GM12878 (cell line): ENCODE measurements around the gene ZMIZ2. TPM values are rescaled to one million over a fixed set of nuclear protein-coding genes. Genes with fewer than 3 reads are reported as not detected.

Experiments used
- ASH2L ChIP-seq: fragments of 300-600, 200-600 bp; sonication (generic); IDR thresholded peaks from 2 replicates; pipeline ENCODE4 v1.6.1; 2017; ENCODE audit warnings: low read depth, mild to moderate bottlenecking, borderline replicate concordance
- BHLHE40 ChIP-seq, 2 experiments: fragments of 450-650 bp in 1 of 2; IDR thresholded peaks; 2 replicates each; pipeline ENCODE4 v1.6.1; 2011 to 2017; ENCODE audit warnings: low read depth in 2 of 2, borderline replicate concordance in 1 of 2, improper control_type of control experiment in 1 of 2, low read length in 1 of 2, mild to moderate bottlenecking in 1 of 2
- BMI1 ChIP-seq: fragments of 450-650 bp; IDR thresholded peaks from 2 replicates; pipeline ENCODE4 v1.6.1; 2016; ENCODE audit warnings: mild to moderate bottlenecking, moderate library complexity, borderline replicate concordance
- CHD2 ChIP-seq: IDR thresholded peaks from 2 replicates; pipeline ENCODE4 v1.6.1; 2011; ENCODE audit warnings: low read depth, low read length, improper control_type of control experiment, borderline replicate concordance
- CREB1 ChIP-seq: IDR thresholded peaks from 2 replicates; pipeline ENCODE4 v1.6.1; 2012; ENCODE audit warnings: low read depth, mild to moderate bottlenecking, inconsistent platforms
- CREM ChIP-seq: IDR thresholded peaks from 2 replicates; pipeline ENCODE4 v1.6.1; 2014; ENCODE audit warnings: antibody characterized with exemption, low read depth
- EED ChIP-seq: sonication (generic); IDR thresholded peaks from 2 replicates; pipeline ENCODE4 v1.6.1; 2016; ENCODE audit warnings: antibody characterized with exemption, low read depth
- GATAD2B ChIP-seq: fragments of 450-650 bp; conservative IDR thresholded peaks from 2 replicates; pipeline ENCODE4 v1.6.1; 2017; ENCODE audit warnings: low read depth, mild to moderate bottlenecking, moderate library complexity
- HDAC2 ChIP-seq: fragments of 200-600 bp; sonication (generic); IDR thresholded peaks from 2 replicates; pipeline ENCODE4 v1.6.1; 2017
- HDAC6 ChIP-seq: fragments of 200-600 bp; sonication (generic); IDR thresholded peaks from one replicate; pipeline ENCODE4 v1.8.0; 2017; ENCODE audit warnings: antibody characterized with exemption; ENCODE audit not compliant: unreplicated experiment
- LARP7 ChIP-seq: fragments of 450-650 bp; IDR thresholded peaks from 2 replicates; pipeline ENCODE4 v1.6.1; 2017; ENCODE audit warnings: mild to moderate bottlenecking
- NFIC ChIP-seq: IDR thresholded peaks from 2 replicates; pipeline ENCODE4 v1.6.1; 2012; ENCODE audit warnings: low read depth, mild to moderate bottlenecking, inconsistent platforms, low read length, moderate library complexity
- POLR2AphosphoS2 ChIP-seq: IDR thresholded peaks from 2 replicates; pipeline ENCODE4 v1.6.1; 2011; ENCODE audit warnings: low read depth, mild to moderate bottlenecking, low read length, improper control_type of control experiment, moderate library complexity
- RB1 ChIP-seq: fragments of 450-650 bp; formaldehyde crosslinking; IDR thresholded peaks from 2 replicates; pipeline ENCODE4 v1.6.1; 2017; ENCODE audit warnings: mild to moderate bottlenecking, borderline replicate concordance
- STAT1 ChIP-seq: fragments of 450-650 bp; conservative IDR thresholded peaks from 2 replicates; pipeline ENCODE4 v1.6.1; 2014; ENCODE audit warnings: antibody characterized with exemption, mild to moderate bottlenecking
- TCF3 ChIP-seq: IDR thresholded peaks from 2 replicates; pipeline ENCODE4 v1.6.1; 2012; ENCODE audit warnings: low read depth, mild to moderate bottlenecking, low read length, borderline replicate concordance; ENCODE audit not compliant: insufficient read depth
- ZZZ3 ChIP-seq: IDR thresholded peaks from 2 replicates; pipeline ENCODE4 v1.6.1; 2011; ENCODE audit warnings: low read depth; ENCODE audit not compliant: control insufficient read depth, insufficient read length
- polyA plus RNA-seq, 11 experiments: library from polyadenylated mRNA; depleted of rRNA in 4 of 11; unstranded in 6 of 11; stranded (reverse) in 5 of 11; fragments of >200 nt; fragmentation: Nextera tagmentation in 4 of 11; fragmentation: Illumina TruSeq in 1 of 11; extraction: Ambion mirVana in 4 of 11; extraction: Trizol in 1 of 11; gene quantifications; 1 replicate in 1 of 11; 2 replicates in 10 of 11; pipeline versions ENCODE4 v1.2.1 to v1.2.3, GENCODE V29; 2011 to 2016; ENCODE audit warnings: inconsistent platforms in 2 of 11, missing spikeins in 2 of 11, low read depth in 1 of 11
- total RNA-seq, 4 experiments: library from RNA; depleted of rRNA in 3 of 4; stranded (reverse); fragments of >200 nt in 3 of 4; fragmentation: Illumina TruSeq in 1 of 4; extraction: Trizol in 1 of 4; gene quantifications; 2 replicates each; pipeline versions ENCODE4 v1.2.1 to v1.2.3, GENCODE V29; 2013 to 2021
- TF ChIP-seq, protein P1 (sequence below): fragments of 450-650 bp; formaldehyde crosslinking; IDR thresholded peaks from 2 replicates; pipeline ENCODE4 v1.4.0; 2020; ENCODE audit warnings: mild to moderate bottlenecking, moderate library complexity
- TF ChIP-seq, protein P2 (sequence below): fragments of 450-650 bp; IDR thresholded peaks from 2 replicates; pipeline ENCODE4 v1.6.1; 2017; ENCODE audit warnings: mild to moderate bottlenecking, low read depth, inconsistent platforms; ENCODE audit not compliant: poor library complexity, severe bottlenecking
- TF ChIP-seq, protein P3 (sequence below): fragments of 450-650 bp; IDR thresholded peaks from 2 replicates; pipeline ENCODE4 v1.6.1; 2017; ENCODE audit warnings: mild to moderate bottlenecking, moderate library complexity

Gene ZMIZ2
- total and polyA plus RNA-seq, 10 of the 15 experiments (the other 5 are each of a cell fraction or from before 2014, with no cell fraction given): 0.71 to 158 (median 17.0) TPM

DNA sequence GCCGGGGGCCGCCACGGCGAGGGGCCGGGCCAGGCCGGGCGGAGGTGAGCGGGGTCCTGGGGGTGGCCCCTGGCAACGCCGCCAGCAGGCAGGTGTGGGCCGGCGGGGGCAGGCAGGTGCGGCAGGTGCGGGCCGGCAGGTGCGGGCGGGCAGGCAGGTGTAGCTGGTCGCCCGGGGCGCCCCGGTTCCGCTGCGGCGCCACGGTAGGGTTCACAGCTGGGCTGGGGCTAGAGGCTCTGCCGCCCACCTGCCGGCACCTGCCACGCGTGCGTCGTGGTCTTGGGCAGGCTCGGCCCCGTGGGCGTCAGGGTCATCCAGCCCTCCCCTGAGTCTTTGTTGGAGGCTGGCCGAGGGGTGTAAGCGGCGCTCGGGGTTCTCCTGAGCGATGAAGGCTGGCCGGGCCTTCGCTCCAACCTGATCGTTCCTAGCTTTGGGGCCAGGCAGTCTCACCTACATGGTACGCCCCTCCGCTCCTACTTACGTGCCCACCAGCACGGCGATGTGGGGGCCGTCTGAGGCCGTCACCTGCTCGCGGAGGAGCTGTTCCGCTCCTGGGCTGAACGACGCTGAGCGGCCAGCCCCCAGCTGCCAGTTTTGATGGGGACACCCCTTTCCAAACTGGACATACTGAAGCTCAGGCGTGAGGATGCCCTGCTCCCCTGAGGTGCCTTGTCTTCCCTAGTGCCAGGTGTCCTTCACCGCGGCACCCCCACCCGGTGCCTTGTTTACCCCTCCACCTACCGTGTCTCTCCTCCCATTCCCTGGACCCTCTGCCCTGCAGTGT is 493 bp downstream of the ZMIZ2 start (continued):
- TF ChIP-seq ASH2L (peak; percentile 34; the same call in 1 of the 2 replicates), BHLHE40 (IDR thresholded peaks at IDR 0.05; ENCODE audit: borderline replicate concordance in 1 of 2, low read depth in 2 of 2, low read length in 1 of 2) (peak; percentile 86 to 96), HDAC6 (no peak), NFIC (no peak), CREB1 (no peak), TCF3 (0 out of 2 replicates have a peak, but pooled peaks have one; percentile 79), GATAD2B (peak; percentile 70), HDAC2 (no peak), CHD2 (no peak), CREM (0 out of 2 replicates have a peak, but pooled peaks have one; percentile 47), BMI1 (no peak), POLR2AphosphoS2 (peak; percentile 34; the same call in 1 of the 2 replicates), ZZZ3 (no peak), RB1 (0 out of 2 replicates have a peak, but pooled peaks have one; percentile 42), LARP7 (peak; percentile 48; the same call in 1 of the 2 replicates), STAT1 (no peak), EED (no peak; the same call in 1 of the 2 replicates)
- TF ChIP-seq, protein P1, sequence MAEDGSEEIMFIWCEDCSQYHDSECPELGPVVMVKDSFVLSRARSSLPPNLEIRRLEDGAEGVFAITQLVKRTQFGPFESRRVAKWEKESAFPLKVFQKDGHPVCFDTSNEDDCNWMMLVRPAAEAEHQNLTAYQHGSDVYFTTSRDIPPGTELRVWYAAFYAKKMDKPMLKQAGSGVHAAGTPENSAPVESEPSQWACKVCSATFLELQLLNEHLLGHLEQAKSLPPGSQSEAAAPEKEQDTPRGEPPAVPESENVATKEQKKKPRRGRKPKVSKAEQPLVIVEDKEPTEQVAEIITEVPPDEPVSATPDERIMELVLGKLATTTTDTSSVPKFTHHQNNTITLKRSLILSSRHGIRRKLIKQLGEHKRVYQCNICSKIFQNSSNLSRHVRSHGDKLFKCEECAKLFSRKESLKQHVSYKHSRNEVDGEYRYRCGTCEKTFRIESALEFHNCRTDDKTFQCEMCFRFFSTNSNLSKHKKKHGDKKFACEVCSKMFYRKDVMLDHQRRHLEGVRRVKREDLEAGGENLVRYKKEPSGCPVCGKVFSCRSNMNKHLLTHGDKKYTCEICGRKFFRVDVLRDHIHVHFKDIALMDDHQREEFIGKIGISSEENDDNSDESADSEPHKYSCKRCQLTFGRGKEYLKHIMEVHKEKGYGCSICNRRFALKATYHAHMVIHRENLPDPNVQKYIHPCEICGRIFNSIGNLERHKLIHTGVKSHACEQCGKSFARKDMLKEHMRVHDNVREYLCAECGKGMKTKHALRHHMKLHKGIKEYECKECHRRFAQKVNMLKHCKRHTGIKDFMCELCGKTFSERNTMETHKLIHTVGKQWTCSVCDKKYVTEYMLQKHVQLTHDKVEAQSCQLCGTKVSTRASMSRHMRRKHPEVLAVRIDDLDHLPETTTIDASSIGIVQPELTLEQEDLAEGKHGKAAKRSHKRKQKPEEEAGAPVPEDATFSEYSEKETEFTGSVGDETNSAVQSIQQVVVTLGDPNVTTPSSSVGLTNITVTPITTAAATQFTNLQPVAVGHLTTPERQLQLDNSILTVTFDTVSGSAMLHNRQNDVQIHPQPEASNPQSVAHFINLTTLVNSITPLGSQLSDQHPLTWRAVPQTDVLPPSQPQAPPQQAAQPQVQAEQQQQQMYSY (CRISPR knock-in tag): no peak
- TF ChIP-seq, protein P2, sequence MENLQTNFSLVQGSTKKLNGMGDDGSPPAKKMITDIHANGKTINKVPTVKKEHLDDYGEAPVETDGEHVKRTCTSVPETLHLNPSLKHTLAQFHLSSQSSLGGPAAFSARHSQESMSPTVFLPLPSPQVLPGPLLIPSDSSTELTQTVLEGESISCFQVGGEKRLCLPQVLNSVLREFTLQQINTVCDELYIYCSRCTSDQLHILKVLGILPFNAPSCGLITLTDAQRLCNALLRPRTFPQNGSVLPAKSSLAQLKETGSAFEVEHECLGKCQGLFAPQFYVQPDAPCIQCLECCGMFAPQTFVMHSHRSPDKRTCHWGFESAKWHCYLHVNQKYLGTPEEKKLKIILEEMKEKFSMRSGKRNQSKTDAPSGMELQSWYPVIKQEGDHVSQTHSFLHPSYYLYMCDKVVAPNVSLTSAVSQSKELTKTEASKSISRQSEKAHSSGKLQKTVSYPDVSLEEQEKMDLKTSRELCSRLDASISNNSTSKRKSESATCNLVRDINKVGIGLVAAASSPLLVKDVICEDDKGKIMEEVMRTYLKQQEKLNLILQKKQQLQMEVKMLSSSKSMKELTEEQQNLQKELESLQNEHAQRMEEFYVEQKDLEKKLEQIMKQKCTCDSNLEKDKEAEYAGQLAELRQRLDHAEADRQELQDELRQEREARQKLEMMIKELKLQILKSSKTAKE: no peak
- TF ChIP-seq, protein P3, sequence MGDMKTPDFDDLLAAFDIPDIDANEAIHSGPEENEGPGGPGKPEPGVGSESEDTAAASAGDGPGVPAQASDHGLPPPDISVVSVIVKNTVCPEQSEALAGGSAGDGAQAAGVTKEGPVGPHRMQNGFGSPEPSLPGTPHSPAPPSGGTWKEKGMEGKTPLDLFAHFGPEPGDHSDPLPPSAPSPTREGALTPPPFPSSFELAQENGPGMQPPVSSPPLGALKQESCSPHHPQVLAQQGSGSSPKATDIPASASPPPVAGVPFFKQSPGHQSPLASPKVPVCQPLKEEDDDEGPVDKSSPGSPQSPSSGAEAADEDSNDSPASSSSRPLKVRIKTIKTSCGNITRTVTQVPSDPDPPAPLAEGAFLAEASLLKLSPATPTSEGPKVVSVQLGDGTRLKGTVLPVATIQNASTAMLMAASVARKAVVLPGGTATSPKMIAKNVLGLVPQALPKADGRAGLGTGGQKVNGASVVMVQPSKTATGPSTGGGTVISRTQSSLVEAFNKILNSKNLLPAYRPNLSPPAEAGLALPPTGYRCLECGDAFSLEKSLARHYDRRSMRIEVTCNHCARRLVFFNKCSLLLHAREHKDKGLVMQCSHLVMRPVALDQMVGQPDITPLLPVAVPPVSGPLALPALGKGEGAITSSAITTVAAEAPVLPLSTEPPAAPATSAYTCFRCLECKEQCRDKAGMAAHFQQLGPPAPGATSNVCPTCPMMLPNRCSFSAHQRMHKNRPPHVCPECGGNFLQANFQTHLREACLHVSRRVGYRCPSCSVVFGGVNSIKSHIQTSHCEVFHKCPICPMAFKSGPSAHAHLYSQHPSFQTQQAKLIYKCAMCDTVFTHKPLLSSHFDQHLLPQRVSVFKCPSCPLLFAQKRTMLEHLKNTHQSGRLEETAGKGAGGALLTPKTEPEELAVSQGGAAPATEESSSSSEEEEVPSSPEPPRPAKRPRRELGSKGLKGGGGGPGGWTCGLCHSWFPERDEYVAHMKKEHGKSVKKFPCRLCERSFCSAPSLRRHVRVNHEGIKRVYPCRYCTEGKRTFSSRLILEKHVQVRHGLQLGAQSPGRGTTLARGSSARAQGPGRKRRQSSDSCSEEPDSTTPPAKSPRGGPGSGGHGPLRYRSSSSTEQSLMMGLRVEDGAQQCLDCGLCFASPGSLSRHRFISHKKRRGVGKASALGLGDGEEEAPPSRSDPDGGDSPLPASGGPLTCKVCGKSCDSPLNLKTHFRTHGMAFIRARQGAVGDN: no peak
